Suppressor macrophage treated with lipopolysaccharide for 1 hour (primary cell): ENCODE results near the gene GABARAPL1.
"Not testable (repeated sequence)": the region's sequence is repeated elsewhere in the genome, so short reads cannot be mapped to it uniquely, and the experiment has no call there.

Source experiments
- DNase-seq, 3 donors: peaks; one replicate each; pipeline ENCODE4 v3.0.0-alpha.2; 2020 to 2022

Gene GABARAPL1

DNA sequence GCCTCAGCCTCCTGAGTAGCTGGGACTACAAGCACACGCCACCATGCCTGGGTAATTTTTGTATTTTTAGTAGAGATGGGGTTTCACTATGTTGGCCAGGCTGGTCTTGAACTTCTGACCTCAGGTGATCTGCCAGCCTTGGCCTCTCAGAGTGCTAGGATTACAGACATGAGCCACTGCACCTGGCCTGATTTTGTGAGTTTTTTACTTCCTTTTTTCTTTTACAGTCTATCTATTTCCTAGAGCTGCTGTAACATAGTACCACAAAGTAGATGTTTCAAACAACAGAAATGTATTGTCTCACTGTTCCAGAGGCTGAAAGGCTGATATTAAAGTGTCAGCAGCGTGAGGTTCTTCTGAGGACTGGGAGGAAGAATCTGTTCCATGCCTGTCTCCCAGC is 8.2 kb upstream of the GABARAPL1 start:
- not testable (repeated sequence) for DNase-seq

DNA sequence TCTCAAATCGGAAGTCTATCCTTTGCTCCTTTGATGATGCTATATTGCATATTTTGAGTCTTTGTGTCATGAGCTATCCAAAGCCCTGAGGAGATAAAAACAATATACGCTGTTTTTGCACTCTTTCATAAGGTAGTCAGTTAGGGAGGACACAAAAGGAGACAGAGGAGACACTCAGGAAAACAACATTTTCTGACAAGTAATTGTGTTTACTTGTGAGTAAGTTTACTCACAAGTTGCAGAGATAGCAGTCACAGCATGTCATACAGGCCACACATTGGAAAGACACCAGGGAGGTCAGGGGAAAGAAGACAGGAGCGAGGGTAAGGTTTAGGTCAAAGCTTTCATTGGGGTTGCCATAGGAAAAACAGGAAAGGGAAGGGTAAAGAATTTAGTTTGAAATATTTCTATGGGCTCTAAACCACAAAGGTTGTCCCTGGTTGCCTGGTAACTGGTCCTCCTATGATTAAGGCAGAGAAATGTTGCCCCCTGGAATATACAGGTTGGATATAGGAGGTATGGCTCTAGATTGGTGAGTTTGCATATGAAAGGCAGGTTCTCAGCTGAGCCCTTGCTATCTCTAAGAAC is 7.4 kb upstream of the GABARAPL1 start:
- no peak for DNase-seq

DNA sequence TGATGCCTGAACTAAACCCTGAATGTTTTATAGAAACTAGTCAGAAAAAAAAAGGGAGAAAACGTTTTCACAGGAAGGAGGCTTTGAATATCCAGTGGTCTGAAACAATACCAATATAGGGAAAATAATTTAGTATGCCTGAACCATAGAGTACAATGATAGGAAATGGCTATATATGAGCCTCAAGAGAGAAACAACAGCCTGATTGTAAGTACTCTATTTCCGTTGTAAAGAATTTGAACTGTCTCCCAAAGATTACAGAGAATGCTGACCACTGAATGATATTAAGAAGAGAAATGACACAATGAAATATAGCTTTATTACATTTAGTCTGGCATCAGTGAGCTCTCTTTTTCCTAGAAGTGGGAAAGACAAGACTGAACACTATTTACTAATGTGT is 5.5 kb upstream of the GABARAPL1 start:
- no peak for DNase-seq

DNA sequence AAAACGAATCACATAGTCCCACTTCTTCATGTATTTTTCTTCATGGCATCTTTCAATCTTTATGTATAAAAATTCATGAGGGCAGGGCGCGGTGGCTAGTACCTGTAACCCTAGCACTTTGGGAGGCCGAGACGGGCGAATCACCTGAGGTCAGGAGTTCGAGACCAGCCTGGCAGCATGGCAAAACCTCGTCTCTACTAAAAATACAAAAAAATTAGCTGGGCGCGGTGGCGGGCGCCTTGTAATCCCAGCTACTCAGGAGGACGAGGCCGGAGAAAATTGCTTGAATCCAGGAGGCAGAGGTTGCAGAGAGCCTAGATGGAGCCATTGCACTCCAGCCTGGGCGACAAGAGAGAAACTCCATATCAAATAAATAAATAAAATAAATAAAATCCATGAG is 2.5 kb upstream of the GABARAPL1 start:
- DNase-seq, result no peak

DNA sequence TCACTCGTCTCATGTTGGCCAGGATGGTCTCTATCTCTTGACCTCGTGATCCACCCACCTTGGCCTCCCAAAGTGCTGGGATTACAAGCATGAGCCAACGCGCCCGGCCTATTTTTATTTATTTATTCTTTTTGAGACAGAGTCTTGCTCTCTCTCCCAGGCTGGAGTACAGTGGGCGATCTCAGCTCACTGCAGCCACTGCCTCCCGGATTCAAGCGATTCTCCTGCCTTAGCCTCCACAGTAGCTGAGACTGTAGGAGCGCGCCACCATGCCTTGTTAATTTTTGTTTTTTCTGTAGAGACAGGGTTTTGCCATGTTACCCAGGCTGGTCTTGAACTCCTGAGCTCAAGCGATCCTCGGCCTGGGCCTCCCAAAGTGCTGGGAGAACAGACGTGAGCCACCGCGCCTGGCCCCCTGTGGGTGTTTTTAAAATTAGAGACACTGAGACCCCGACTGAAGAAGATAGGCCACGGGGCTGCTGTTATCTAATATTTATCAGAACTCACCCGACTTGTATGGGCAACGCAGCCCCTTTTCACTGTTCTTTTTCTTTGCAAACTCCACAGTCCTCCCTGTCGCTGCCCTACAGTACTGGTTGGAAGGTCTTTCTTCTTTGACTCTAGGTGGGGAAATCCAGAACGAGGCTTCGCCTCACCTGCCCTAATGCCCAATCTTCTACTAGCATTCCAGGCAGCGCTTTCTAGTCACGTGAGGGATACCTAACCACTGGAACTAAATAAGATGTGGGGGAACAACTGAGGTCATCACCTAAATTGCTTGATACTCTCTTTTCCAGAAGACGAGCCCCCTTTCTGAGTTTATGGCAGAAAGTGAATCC is 1.4 kb upstream of the GABARAPL1 start:
- DNase-seq, result no peak

DNA sequence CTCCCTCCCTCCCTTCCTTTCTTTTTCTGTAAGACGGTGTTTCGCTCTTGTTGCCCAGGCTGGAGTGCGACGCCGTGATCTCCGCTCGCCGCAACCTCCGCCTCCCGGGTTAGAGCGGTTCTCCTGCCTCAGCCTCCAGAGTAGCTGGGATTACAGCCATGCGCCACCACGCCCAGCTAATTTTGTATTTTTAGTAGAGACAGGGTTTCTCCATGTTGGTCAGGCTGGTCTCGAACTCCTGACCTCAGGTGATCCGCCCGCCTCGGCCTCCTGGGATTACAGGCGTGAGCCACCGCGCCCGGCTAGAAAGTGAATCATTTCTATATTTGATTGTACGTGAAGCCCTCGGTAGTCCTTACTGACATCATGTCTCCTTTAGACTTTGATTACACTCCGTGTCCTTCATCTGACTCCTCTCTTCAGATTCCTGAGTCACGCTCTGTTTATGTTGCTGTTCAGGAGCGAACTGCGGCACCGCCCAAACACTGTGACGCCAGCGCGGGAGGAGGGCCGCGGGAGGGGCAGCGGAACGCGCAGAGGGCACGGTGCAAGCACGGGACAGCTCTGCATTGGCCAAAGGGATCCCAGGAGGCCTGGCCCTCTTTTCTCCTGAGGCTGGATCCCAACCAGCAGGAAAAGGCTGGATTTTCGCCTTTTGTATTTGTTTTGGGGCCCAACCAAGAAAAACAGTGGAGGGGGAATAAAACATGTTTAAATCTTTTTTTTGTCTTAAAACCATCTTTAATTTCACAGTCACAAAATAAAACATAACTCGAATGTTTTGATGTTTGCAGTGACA is 538 bp upstream of the GABARAPL1 start:
- peak; percentile 98 to 100 (median 99) for DNase-seq

DNA sequence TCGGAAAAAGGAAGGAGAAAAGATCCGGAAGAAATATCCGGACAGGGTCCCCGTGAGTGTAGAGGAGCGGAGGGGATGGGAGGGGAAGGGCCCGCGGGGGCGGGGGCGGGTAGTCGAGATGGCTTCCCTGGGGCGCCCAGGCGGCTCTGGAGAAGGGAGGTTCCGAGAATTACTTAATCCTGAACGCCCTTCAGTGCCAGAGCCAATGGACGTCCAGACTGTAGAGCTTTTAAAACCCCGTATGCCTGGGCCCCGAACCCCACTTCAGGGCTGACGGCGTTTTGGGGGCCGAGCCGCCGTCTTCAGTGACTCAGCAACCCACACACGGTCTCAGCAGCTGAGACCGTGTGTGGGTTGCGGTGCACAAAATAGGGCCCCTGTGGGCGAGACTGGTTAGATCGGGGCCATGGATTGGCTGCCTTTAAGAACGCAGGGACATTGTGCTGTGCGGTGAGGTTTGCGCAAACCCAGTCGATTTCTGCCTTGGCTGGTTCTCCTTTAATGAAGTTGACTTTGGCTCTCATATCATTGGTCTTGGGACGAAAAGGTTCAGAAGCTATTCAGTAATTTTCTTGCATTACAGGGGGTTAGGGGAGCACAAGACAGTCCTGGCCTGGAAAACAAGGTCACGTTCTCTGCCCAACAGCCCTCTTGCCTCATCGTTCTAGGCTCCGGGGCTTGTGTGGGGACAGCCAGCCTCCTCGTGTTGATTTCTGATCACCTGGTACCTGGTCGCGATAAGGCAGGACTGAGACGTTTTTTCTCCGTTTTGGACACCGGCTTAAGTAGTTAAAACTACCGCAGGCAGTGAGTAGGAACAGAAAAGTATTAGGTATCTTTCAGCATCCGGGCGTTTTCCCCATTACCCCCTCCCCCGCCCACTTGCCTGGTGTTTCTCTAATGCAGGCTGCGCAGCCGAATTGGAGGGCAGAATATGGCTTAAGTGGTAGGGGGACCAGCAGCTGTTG is 775 bp downstream of the GABARAPL1 start:
- DNase-seq, result peak; percentile 95 to 97 (median 96)

DNA sequence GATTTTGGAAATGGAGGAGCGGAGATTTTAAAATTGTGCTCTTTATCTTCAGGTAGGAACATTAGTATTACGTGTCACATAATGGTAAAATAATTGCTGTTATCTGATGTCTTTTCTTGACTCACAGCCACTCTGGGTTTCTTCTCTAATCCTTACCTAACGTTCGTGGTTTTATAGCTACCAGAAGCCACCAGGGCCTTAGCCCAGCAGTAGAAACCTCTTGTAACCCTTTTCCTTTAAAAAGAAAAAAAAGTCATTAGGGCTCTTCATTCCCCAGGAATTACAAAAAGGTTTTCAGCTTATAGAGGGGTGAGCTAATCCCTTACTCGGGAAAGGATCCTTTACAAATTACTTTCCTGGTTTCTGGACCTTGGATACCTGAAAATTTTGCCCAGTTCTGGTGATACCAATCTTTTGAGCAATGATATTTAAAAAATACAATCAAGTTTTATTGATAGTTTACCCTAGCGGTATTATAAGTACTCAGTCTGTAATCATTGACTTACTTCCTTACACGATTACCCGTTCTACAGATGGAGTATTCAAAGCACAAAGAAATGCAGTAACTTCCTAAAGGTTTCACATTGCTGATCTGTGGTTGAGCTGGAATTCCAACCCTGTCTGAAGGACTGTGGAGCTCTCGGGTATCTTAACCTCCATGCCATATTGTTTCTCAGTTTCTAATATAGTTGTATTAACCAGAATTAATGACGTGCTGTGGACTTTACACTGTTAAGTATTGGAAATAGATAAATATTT is 1.6 kb downstream of the GABARAPL1 start:
- peak in 1 of 3 donors; percentile 31 for DNase-seq

DNA sequence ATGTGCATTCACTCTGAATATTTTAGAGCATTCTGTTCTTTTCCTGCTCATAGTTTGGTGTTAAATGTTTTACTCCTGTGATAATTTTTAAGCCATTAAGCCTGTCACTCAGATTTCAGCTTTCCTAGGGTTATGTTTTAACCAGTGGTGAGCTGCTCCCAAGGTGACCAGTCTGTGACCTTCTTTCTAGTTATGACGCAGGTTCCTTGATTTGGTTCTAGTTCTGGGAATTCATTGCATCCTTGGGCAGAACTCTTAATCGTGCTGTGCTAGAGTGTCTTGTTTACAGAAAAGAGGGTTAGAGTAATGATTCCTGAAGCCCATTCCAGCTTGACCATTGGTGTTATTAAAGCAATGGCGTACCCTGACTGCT is 2.2 kb downstream of the GABARAPL1 start:
- no peak for DNase-seq

DNA sequence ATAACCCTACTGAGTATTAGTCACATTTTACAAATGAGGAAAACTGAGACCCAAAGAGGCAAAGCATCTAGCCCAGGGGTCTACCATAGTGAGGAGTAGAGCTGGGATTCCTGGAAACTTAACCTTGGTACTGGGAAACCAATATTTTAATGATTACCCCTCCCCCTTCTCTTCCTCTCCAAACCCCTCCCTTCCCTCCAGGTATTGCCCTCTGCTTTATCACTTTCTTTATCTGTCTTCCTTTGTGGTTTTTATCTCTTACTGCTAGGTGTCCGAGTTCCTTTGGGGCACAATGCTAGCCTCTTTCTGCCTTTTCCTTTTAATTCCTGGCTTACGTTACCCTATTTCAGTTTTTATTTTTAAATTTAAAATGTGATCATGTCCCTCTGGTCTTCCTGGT is 2.8 kb downstream of the GABARAPL1 start:
- DNase-seq, result no peak

DNA sequence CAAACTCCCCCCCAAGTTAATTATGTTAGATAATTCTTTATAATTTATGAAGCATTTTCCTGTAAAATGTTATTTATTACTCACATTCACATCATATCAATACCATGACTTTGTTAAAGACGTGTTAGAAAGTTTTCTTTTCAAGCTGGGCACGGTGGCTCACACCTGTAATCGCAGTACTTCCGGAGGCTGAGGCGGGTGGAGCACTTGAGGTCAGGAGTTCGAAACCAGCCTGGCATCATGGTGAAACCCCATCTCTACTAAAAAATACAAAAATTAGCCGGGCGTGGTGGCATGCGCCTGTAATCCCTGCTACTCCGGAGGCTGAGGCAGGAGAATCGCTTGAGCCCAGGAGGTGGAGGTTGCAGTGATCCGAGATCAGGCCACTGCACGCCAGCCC is 3.3 kb downstream of the GABARAPL1 start:
- DNase-seq, result not testable (repeated sequence)

DNA sequence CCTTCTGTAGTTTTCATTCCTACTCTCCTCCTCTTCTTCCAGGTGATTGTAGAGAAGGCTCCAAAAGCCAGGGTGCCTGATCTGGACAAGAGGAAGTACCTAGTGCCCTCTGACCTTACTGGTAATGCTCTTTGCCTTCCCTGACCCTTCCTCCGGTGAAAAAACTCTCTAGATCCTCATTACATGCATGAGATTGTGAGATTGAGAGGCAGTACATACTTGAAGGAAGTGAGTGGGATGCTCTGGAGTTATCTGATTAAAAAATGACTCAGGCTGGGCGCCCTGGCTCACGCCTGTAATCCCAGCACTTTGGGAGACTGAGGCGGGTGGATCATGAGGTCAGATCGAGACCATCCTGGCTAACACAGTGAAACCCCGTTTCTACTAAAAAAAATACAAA is 5.3 kb downstream of the GABARAPL1 start:
- peak in 2 of 3 donors; percentile 30 to 34 for DNase-seq

DNA sequence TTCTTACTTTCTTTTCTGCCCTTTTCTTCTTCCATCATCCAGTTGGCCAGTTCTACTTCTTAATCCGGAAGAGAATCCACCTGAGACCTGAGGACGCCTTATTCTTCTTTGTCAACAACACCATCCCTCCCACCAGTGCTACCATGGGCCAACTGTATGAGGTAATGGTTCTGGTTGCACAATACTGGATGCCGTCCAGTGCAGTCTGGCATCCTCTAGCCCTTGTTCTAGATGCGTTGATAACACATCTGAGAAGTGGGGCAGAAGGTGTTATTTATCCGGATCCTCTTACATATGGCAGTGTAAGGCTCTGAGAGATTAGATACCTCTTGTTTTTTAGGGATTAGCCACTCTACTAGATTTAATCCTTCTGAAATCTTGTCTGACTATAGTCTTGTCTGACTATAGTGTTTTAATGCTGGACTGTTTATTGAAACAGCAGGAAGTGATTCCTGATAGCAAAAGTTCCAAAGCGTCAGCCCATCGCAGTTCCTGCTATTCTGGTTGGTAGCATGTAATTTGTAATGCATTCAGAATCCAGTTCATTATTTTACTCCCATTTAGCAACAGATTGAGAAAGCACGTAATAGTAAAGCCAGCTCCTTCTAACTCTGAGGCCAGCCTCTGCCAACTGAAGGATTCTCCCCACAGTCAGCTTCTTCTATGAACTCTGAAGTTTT is 7.9 kb downstream of the GABARAPL1 start:
- DNase-seq, result peak in 1 of 3 donors; percentile 7

DNA sequence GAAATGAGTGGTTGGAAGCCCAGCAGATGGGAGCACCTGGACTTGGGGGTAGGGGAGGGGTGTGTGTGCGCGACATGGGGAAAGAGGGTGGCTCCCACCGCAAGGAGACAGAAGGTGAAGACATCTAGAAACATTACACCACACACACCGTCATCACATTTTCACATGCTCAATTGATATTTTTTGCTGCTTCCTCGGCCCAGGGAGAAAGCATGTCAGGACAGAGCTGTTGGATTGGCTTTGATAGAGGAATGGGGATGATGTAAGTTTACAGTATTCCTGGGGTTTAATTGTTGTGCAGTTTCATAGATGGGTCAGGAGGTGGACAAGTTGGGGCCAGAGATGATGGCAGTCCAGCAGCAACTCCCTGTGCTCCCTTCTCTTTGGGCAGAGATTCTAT is 9.2 kb downstream of the GABARAPL1 start:
- DNase-seq, result no peak

DNA sequence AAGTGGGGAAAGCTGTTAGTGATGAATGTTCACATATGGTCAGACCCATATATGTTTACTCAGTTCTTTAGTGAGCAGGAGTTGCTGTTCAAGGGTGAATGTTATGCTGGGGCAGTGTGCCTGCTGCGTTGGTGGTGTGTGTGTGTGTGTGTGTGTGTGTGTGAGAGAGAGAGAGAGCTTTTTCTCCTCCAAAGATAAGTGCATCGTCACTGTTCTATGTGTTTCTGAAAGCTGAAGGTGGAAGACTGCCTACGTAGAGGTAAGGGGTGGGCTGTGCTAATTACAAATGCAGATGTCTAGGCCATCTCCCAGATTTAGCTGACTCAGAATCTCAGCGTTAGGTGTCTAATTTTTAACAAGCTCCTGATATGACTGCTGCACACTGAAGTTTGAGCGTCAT is 10.5 kb downstream of the GABARAPL1 start:
- no peak for DNase-seq

DNA sequence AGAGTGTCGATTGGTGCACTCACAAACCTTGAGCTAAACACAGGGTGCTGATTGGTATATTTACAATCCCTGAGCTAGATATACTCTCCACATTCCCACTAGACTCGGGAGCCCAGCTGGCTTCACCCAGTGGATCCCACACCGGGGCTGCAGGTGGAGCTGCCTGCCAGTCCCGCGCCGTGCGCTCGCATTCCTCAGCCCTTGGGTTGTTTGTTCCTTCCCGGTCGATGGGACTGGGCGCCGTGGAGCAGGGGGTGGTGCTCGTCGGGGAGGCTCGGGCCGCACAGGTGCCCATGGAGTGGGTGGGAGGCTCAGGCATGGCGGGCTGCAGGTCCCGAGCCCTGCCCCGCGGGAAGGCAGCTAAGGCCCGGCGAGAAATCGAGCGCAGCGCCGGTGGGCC is 12.7 kb downstream of the GABARAPL1 start:
- DNase-seq, result not testable (repeated sequence)

DNA sequence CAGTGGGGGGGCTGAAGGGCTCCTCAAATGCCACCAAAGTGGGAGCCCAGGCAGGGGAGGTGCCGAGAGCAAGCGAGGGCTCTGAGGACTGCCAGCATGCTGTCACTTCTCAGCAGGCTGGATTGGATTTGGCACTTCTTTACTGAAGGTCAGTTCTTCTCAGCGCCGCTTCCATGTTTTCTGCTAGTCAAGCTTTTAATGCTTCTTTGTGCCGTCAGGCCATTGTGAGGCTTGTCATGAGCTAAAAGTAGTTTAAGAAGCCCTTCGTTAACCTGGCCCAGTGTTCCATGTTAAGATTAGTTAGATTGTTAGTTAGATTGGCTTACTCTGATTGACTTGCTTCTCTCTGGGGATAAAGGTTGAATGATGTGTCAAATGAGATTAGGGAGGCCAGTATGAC is 13.4 kb downstream of the GABARAPL1 start:
- no peak for DNase-seq

DNA sequence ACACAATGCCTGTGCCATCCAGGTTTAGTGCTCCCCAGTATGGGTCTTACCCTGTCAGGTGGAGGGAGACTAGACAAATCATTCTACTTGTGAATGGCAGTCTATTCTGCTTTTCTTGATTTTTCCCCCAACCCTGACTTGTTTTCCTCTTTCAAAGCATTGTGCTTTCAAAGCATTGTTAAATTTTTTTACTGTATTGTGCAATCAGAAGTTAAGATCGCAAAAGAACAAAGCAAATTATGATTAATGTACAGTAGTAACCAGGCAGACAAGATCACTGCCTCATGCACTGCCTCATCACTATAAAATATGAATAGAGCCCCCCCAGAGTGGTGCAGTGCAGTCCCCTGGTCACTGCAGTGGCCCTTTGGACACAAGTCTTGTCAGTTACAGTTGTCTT is 14.1 kb downstream of the GABARAPL1 start:
- DNase-seq, result no peak

DNA sequence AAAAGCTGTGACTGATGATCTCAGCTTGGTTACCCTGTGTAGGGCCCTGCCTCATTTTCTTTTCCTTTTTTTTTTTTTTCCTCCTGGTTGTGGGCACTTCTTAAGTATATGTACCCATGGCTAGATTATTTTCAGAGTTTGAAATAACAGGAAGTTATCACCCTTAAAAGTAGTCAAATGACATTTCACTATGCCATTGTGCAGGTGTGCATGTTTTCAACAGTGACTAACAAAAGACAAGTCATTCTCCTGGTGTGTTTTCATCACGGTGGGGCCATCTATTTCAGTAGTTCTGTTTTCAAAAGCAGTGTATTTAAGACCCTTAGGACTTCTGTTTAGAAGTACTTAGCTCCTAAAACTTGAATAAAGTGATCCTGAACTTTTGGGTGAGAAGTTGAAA is 15.0 kb downstream of the GABARAPL1 start:
- DNase-seq, result no peak

DNA sequence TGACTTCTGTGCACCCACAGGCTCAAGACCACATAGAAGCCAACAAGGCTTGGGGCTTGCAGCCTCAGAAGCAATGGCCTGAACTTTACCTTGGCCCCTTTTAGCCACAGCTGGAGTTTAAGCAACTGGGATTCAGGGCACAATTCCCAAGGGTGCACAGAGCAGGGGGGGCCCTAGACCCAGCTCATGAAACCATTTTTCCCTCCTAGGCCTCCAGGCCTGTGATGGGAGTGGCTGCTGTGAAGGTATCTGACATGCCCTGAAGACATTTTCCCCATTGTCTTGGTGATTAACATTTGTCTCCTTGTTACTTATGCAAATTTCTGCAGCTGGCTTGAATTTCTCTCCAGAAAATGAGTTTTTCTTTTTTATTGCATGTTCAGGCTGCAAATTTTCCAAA is 21.9 kb downstream of the GABARAPL1 start:
- no peak for DNase-seq
